ENCODE data around the gene DHRS4L2. TPM values are rescaled to one million over a fixed set of nuclear protein-coding genes. Genes with fewer than 3 reads are reported as not detected.
"Not testable (repeated sequence)": the region's sequence is repeated elsewhere in the genome, so short reads cannot be mapped to it uniquely, and the experiment has no call there.

DHRS4L2 gene
- total and polyA plus RNA-seq, 10 of the 15 experiments (the other 5 are each of a cell fraction or from before 2014, with no cell fraction given), result 2.8 to 49.3 (median 21.8) TPM

- CTCF ChIA-PET, result interaction anchor here (1.8 kb wide), 1 partner anchor 326 kb away, joined by 5 read pairs; no protein-coding TSS in a partner anchor
- H3K4me2 ChIP-seq (ENCODE audit: control insufficient read depth, insufficient read depth); H3K27ac ChIP-seq (ENCODE audit: control insufficient read depth, insufficient read depth); RAD21 ChIA-PET (ENCODE audit: unreplicated experiment); H3K36me3 ChIP-seq (ENCODE audit: control insufficient read depth in 2 of 2, insufficient read depth in 2 of 2, low read length in 1 of 2); intact Hi-C loops (cut with micrococcal nuclease; ENCODE audit: unreplicated experiment); BruUV-seq (replicated peaks); POLR2A ChIA-PET; H3K9ac ChIP-seq (ENCODE audit: control insufficient read depth, insufficient read depth, low read length); H2AFZ ChIP-seq (ENCODE audit: control insufficient read depth, low read depth, low read length); FAIRE-seq; H3K4me1 ChIP-seq (ENCODE audit: control insufficient read depth, insufficient read depth, low read length); H3K9me3 ChIP-seq (replicated peaks; ENCODE audit: control insufficient read depth, insufficient read depth, low read length); SMC1A ChIA-PET (ENCODE audit: uncharacterized antibody, unreplicated experiment); H4K20me1 ChIP-seq (ENCODE audit: control insufficient read depth, insufficient read depth); ATAC-seq; in situ Hi-C loops (cut with MboI); H3K4me3 ChIP-seq; DNase-seq (ENCODE audit: low read depth, low spot score); H3K27me3 ChIP-seq (replicated peaks in 1 of 2; ENCODE audit: control insufficient read depth in 2 of 2, insufficient read depth in 2 of 2, low read length in 1 of 2); H3K79me2 ChIP-seq (ENCODE audit: control insufficient read depth, insufficient read depth, low read length): not testable (repeated sequence)
- 94% methylated on average over 9 of the region's 9 CpGs for WGBS (ENCODE audit: insufficient coverage, insufficient replicate concordance, low lambda C conversion rate, missing lambda C conversion rate)
Measured at GRCh38 chr14:23957913-23958569, 30.7 kb upstream of the DHRS4L2 start.

GRCh38 chr14:23960899-23961298 lies 27.8 kb upstream of the DHRS4L2 start:
- ATAC-seq; H2AFZ ChIP-seq (ENCODE audit: control insufficient read depth, low read depth, low read length); CTCF ChIA-PET; POLR2A ChIA-PET; intact Hi-C loops (cut with micrococcal nuclease; ENCODE audit: unreplicated experiment); H3K27ac ChIP-seq (ENCODE audit: control insufficient read depth, insufficient read depth); H3K27me3 ChIP-seq (replicated peaks in 1 of 2; ENCODE audit: control insufficient read depth in 2 of 2, insufficient read depth in 2 of 2, low read length in 1 of 2); BruUV-seq (replicated peaks); SMC1A ChIA-PET (ENCODE audit: uncharacterized antibody, unreplicated experiment); H3K4me2 ChIP-seq (ENCODE audit: control insufficient read depth, insufficient read depth); H3K4me3 ChIP-seq; H3K4me1 ChIP-seq (ENCODE audit: control insufficient read depth, insufficient read depth, low read length); DNase-seq (ENCODE audit: low read depth, low spot score); FAIRE-seq; H3K9me3 ChIP-seq (replicated peaks; ENCODE audit: control insufficient read depth, insufficient read depth, low read length); in situ Hi-C loops (cut with MboI); H3K79me2 ChIP-seq (ENCODE audit: control insufficient read depth, insufficient read depth, low read length); H3K9ac ChIP-seq (ENCODE audit: control insufficient read depth, insufficient read depth, low read length); H4K20me1 ChIP-seq (ENCODE audit: control insufficient read depth, insufficient read depth); RAD21 ChIA-PET (ENCODE audit: unreplicated experiment); H3K36me3 ChIP-seq (ENCODE audit: control insufficient read depth in 2 of 2, insufficient read depth in 2 of 2, low read length in 1 of 2): not testable (repeated sequence)

- H3K4me2 ChIP-seq (ENCODE audit: control insufficient read depth, insufficient read depth); CTCF ChIA-PET; intact Hi-C loops (cut with micrococcal nuclease; ENCODE audit: unreplicated experiment); H2AFZ ChIP-seq (ENCODE audit: control insufficient read depth, low read depth, low read length); POLR2A ChIA-PET; H4K20me1 ChIP-seq (ENCODE audit: control insufficient read depth, insufficient read depth); H3K36me3 ChIP-seq (ENCODE audit: control insufficient read depth in 2 of 2, insufficient read depth in 2 of 2, low read length in 1 of 2); H3K27me3 ChIP-seq (replicated peaks in 1 of 2; ENCODE audit: control insufficient read depth in 2 of 2, insufficient read depth in 2 of 2, low read length in 1 of 2); ATAC-seq; BruUV-seq (replicated peaks); H3K9me3 ChIP-seq (replicated peaks; ENCODE audit: control insufficient read depth, insufficient read depth, low read length); H3K27ac ChIP-seq (ENCODE audit: control insufficient read depth, insufficient read depth); SMC1A ChIA-PET (ENCODE audit: uncharacterized antibody, unreplicated experiment); FAIRE-seq; H3K4me3 ChIP-seq; H3K79me2 ChIP-seq (ENCODE audit: control insufficient read depth, insufficient read depth, low read length); DNase-seq (ENCODE audit: low read depth, low spot score); in situ Hi-C loops (cut with MboI); RAD21 ChIA-PET (ENCODE audit: unreplicated experiment); H3K4me1 ChIP-seq (ENCODE audit: control insufficient read depth, insufficient read depth, low read length); H3K9ac ChIP-seq (ENCODE audit: control insufficient read depth, insufficient read depth, low read length): not testable (repeated sequence)
- WGBS (ENCODE audit: insufficient coverage, insufficient replicate concordance, low lambda C conversion rate, missing lambda C conversion rate), result 100% methylated on average over 1 of the region's 2 CpGs
Measured at GRCh38 chr14:23961704-23962103, 27.0 kb upstream of the DHRS4L2 start.

- POLR2A ChIA-PET; H3K27ac ChIP-seq (ENCODE audit: control insufficient read depth, insufficient read depth); ATAC-seq; H3K4me1 ChIP-seq (ENCODE audit: control insufficient read depth, insufficient read depth, low read length); SMC1A ChIA-PET (ENCODE audit: uncharacterized antibody, unreplicated experiment); H3K4me3 ChIP-seq; H2AFZ ChIP-seq (ENCODE audit: control insufficient read depth, low read depth, low read length); H3K27me3 ChIP-seq (replicated peaks in 1 of 2; ENCODE audit: control insufficient read depth in 2 of 2, insufficient read depth in 2 of 2, low read length in 1 of 2); H3K9me3 ChIP-seq (replicated peaks; ENCODE audit: control insufficient read depth, insufficient read depth, low read length); RAD21 ChIA-PET (ENCODE audit: unreplicated experiment); H3K9ac ChIP-seq (ENCODE audit: control insufficient read depth, insufficient read depth, low read length); H3K79me2 ChIP-seq (ENCODE audit: control insufficient read depth, insufficient read depth, low read length); DNase-seq (ENCODE audit: low read depth, low spot score); BruUV-seq (replicated peaks); intact Hi-C loops (cut with micrococcal nuclease; ENCODE audit: unreplicated experiment); in situ Hi-C loops (cut with MboI); FAIRE-seq; H3K36me3 ChIP-seq (ENCODE audit: control insufficient read depth in 2 of 2, insufficient read depth in 2 of 2, low read length in 1 of 2); H4K20me1 ChIP-seq (ENCODE audit: control insufficient read depth, insufficient read depth): not testable (repeated sequence)
- CTCF ChIA-PET, result interaction anchor here (1.2 kb wide), 1 partner anchor 140 kb away, joined by 3 read pairs; no protein-coding TSS in a partner anchor
- peak overlapping the region; percentile 44; the same call in 1 of the 2 replicates for H3K4me2 ChIP-seq (ENCODE audit: control insufficient read depth, insufficient read depth)
- no CpG with 5 or more reads among the region's 9 CpGs for WGBS (ENCODE audit: insufficient coverage, insufficient replicate concordance, low lambda C conversion rate, missing lambda C conversion rate)
Measured at GRCh38 chr14:23969130-23969480, 19.6 kb upstream of the DHRS4L2 start.
